T-helper 17 cell (primary cell): Measurements from ENCODE around the gene RRP8. TPM values are rescaled to one million over a fixed set of nuclear protein-coding genes. Genes with fewer than 3 reads are reported as not detected.

Experiments
- ATAC-seq: fragments of 150-1000 bp; cut with Tn5 transposase; 2 replicates; pipeline ENCODE4 v1.10.0; 2021; ENCODE audit warnings: mild to moderate bottlenecking, moderate library complexity
- DNase-seq, 3 donors: peaks; one replicate each; pipeline versions ENCODE4 v3.0.0 to v3.0.0-alpha.2; 2020 to 2021
- H3K9me3 ChIP-seq: one replicate; pipeline ENCODE4 v1.7.0; 2013; ENCODE audit warnings: low read length, mild to moderate bottlenecking; ENCODE audit not compliant: control insufficient read depth, poor library complexity, severe bottlenecking
- H3K27ac Mint-ChIP-seq: one replicate; pipeline ENCODE4 v1.8.0; 2022; ENCODE audit warnings: mild to moderate bottlenecking, moderate library complexity, mixed read lengths
- H3K27me3 Mint-ChIP-seq: one replicate; pipeline ENCODE4 v1.8.0; 2022; ENCODE audit warnings: mixed read lengths
- H3K36me3 Mint-ChIP-seq: one replicate; pipeline ENCODE4 v1.8.0; 2022; ENCODE audit warnings: low read depth, mixed read lengths
- H3K4me1 Mint-ChIP-seq: one replicate; pipeline ENCODE4 v1.8.0; 2022; ENCODE audit warnings: mild to moderate bottlenecking, mixed read lengths
- H3K4me3 Mint-ChIP-seq: one replicate; pipeline ENCODE4 v1.8.0; 2022; ENCODE audit warnings: mild to moderate bottlenecking, moderate library complexity, mixed read lengths
- total RNA-seq, 4 donors: library from RNA in 2 of 4; stranded (reverse) in 2 of 4; gene quantifications; one replicate each; pipeline ENCODE4 v1.2.3 and lab custom pipeline; 2022 to 2026

Gene RRP8
- total RNA-seq, 2 donors from 2014 or later, result 18.5 to 26.7 TPM

DNA sequence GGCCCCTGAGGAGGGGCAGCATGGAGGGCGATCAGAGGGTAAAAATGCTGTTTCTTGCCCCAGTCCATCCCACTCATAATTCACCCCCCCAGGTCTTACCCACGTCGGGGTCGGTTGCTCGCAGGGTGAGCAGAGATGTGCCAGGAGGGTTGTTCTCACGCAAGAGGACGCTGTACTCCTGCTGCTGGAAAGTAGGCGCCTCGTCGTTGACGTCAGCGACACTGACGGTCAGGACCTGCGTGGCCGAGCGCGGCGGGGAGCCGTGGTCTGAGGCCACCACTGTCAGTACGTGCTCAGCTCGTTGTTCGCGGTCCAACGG, 26.1 kb upstream of the RRP8 start:
- no peak overlapping the region for H3K4me3 Mint-ChIP-seq
- no peaks in the 10 kb centered on the region for H3K9me3 ChIP-seq
- DNase-seq, result no peak
- H3K4me1 Mint-ChIP-seq, result peaks cover 19% of the 10 kb centered on the region
- H3K36me3 Mint-ChIP-seq, result peaks cover 4% of the 10 kb centered on the region
- no peaks in the 10 kb centered on the region for H3K27me3 Mint-ChIP-seq
- no peak for ATAC-seq
- no peak overlapping the region for H3K27ac Mint-ChIP-seq

DNA sequence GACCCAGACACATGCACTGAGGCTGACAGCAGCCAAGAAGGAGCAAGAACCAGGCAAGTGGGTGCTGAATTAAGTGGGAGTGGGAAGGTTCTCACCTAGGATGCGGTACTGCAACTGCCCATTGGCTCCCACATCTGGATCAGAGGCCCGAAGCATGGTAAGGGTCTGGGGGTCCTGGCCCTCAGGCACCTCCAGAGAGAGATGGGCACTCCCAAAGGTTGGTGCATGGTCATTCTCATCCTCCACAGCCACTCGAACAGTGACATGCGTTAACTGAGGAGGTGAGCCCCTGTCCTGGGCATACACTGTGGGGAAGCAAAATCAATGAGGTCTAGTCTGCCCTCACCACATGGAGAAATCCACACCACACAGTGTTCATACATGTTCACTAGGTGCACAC, 25.1 kb upstream of the RRP8 start:
- Mint-ChIP-seq H3K36me3 (peaks cover 4% of the 10 kb centered on the region), H3K27ac (no peak overlapping the region), H3K27me3 (no peaks in the 10 kb centered on the region), H3K4me3 (no peak overlapping the region), H3K4me1 (peaks cover 19% of the 10 kb centered on the region)
- ATAC-seq, result no peak
- no peaks in the 10 kb centered on the region for H3K9me3 ChIP-seq
- no peak for DNase-seq

DNA sequence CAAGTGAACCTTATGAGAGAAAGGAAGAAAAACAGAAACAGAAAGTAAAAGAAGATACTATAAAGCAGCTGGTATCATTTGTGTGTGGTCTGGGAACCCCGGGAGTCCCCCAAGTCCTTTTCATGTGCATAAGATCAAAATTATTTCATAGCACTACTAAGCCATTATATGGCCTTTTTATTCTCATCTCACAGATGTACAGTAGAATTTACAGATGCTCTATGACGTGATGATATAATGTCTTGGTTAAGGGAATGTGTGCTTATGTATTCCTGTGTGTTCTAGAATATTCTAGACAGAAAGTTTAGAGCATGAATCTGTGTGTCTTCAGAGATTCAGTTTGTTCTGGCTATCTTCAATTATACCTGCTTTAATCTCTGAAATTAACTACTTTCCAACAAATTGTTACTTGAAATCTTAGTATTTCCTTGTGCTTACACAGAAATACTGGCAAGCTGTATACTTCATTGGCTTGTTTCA, 24.4 kb upstream of the RRP8 start:
- Mint-ChIP-seq H3K4me1 (peaks cover 19% of the 10 kb centered on the region), H3K27ac (peak overlapping the region; percentile 69), H3K27me3 (no peaks in the 10 kb centered on the region), H3K4me3 (peak overlapping the region; percentile 69), H3K36me3 (peaks cover 4% of the 10 kb centered on the region)
- no peak for DNase-seq
- ATAC-seq, result peak; percentile 81
- no peaks in the 10 kb centered on the region for H3K9me3 ChIP-seq

DNA sequence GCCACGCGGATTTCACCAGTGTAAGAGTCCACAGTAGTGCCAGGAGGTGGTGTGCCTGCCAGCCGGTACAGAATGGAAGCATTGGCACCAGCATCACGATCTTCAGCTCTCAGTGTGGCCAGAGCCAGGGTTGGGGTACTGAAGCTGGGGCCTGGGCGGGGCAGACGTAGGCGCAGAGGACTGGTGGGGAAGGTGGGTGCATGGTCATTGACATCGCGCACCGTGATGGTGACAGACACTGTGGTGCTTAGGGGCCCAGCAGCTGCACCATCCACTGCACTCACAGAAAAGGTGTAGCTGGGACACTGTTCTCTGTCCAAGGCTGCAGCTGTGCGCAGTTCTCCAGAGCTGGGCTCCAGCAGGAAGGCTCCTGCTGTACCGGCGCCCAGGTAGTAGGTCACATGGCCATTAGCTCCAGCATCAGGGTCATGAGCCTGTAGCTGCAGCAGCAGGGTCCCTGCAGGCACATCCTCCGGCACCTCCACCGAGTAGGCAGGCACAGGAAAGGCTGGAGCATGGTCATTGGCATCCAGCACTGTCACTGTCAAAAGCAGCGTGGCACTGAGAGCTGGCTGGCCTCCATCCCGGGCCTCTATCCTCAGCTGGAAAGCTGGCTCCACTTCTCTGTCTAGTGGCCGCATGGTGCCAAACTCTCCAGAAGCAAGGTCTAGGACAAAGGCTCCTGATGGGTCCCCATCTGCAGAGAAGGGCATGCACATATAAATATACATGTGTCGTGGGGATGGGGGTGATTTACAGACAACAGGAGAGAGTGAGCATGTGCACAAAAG, 23.8 kb upstream of the RRP8 start:
- no peak for ATAC-seq
- Mint-ChIP-seq H3K4me1 (peaks cover 17% of the 10 kb centered on the region), H3K36me3 (peaks cover 4% of the 10 kb centered on the region), H3K27me3 (no peaks in the 10 kb centered on the region), H3K4me3 (peak overlapping the region; percentile 69), H3K27ac (peak overlapping the region; percentile 69)
- H3K9me3 ChIP-seq, result no peaks in the 10 kb centered on the region
- DNase-seq, result no peak

DNA sequence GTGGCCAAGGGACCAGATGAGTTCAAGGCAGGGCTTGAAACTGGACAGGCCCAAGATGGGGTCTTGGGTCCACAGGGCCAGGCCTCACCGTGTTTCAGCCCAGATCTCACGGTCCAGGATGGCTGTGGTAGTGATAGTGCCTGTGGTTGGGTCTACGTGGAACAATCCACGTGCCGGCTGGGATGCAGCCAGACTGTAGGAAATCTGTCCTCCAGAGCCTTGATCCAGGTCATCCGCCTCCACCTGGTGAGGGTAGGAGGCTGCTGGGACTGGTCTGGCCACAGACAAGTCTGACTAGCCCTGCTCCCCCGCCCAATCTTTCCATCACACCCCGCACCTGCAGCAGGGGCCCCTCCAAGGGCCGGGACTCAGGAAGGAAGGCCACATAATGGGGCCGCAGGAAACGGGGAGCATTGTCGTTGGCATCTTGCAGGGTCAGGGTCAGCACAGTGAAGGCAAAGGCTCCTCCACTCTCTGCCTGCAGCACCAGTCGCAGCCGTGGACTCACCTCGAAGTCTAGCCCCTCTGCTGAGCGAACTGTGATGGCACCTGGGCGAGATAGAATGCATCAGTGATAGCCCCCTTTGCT, 22.5 kb upstream of the RRP8 start:
- ATAC-seq, result no peak

DNA sequence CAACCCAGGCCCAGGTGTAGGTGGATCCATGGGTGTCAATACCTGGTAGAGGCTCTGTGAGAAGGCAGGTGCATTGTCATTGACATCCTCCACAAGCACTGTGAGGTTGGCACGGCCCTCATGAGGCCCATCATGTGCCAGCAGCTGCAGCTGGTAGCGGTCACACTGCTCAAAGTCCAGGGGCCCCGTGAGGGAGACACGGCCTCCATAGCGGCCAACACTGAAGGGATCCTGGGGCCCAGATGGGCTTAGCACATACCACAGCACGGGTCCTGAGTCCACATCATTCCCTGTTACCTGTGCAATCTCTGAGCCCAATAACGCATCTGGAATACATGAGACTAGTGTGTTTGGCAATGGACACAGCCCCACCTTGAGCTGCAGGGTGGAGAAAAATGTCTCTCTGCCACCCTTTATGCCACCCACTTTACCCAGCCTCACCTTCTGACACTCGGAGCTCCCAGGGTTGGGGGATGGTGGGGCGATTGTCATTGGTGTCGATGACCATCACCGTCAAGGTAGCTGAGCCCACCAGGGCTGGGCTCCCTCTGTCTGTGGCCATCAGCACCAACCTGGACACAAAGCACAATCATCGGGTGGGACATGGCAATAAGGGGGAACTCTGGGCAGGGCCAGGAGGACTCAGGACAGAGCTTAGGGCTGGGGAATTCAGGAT, 21.9 kb upstream of the RRP8 start:
- ATAC-seq (no peak), DNase-seq (no peak)
- no peaks in the 10 kb centered on the region for H3K9me3 ChIP-seq
- peaks cover 4% of the 10 kb centered on the region for H3K36me3 Mint-ChIP-seq
- H3K4me3 Mint-ChIP-seq, result no peak overlapping the region
- H3K4me1 Mint-ChIP-seq, result peaks cover 13% of the 10 kb centered on the region
- no peaks in the 10 kb centered on the region for H3K27me3 Mint-ChIP-seq
- no peak overlapping the region for H3K27ac Mint-ChIP-seq

More for the DNA sequence above, 22.5 kb upstream of the RRP8 start:
- no peak for DNase-seq
- no peak overlapping the region for H3K27ac Mint-ChIP-seq
- no peak overlapping the region for H3K4me3 Mint-ChIP-seq
- peaks cover 4% of the 10 kb centered on the region for H3K36me3 Mint-ChIP-seq
- peaks cover 13% of the 10 kb centered on the region for H3K4me1 Mint-ChIP-seq
- no peaks in the 10 kb centered on the region for H3K9me3 ChIP-seq
- no peaks in the 10 kb centered on the region for H3K27me3 Mint-ChIP-seq

DNA sequence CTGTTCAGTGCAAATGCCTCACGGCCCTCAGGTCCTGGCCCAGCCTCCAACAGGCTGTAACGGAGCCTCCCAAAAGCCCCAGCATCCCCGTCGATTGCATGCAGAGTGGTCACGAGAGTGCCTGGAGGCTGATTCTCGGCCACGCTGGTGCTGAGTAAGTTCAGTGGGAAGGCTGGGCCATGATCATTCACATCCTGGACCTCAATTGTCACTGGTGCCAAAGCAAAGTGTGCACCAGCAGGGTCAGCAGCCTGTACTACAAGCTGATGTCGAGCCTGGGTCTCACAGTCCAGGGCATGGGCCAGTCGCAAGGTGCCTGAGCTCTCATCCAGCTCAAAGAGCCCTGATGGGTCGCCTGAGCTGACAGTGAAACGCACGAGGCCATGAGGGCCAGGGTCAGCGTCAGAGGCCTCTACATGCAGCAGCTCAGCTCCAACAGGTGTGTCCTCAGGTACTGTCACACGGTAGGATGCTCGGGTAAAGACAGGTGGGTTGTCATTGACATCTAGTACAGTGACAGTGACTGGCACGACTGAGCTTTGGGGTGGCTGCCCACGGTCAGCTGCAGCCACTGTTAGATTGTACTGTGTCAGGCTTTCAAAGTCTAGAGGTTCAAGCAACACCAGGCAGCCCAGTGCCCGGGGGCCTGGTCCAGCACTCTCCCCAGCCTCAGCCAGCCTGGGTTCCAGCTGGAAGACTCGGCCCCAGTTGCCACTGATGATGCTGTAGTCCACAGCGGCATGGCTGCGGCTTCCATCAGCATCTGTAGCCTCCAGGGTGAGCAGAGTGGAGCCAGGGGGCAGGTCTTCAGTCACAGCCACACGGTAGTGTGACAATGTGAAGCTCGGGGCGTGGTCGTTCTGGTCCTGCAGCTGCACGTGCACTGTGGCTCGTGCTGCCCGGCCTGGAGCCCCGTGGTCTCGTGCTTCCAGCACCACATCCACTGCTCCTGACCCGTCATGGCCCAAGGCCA, 20.3 kb upstream of the RRP8 start:
- Mint-ChIP-seq H3K27me3 (no peaks in the 10 kb centered on the region), H3K27ac (peak overlapping the region; percentile 62), H3K36me3 (peaks cover 4% of the 10 kb centered on the region), H3K4me1 (peaks cover 13% of the 10 kb centered on the region), H3K4me3 (no peak overlapping the region)
- ATAC-seq (no peak), DNase-seq (no peak)
- no peaks in the 10 kb centered on the region for H3K9me3 ChIP-seq

DNA sequence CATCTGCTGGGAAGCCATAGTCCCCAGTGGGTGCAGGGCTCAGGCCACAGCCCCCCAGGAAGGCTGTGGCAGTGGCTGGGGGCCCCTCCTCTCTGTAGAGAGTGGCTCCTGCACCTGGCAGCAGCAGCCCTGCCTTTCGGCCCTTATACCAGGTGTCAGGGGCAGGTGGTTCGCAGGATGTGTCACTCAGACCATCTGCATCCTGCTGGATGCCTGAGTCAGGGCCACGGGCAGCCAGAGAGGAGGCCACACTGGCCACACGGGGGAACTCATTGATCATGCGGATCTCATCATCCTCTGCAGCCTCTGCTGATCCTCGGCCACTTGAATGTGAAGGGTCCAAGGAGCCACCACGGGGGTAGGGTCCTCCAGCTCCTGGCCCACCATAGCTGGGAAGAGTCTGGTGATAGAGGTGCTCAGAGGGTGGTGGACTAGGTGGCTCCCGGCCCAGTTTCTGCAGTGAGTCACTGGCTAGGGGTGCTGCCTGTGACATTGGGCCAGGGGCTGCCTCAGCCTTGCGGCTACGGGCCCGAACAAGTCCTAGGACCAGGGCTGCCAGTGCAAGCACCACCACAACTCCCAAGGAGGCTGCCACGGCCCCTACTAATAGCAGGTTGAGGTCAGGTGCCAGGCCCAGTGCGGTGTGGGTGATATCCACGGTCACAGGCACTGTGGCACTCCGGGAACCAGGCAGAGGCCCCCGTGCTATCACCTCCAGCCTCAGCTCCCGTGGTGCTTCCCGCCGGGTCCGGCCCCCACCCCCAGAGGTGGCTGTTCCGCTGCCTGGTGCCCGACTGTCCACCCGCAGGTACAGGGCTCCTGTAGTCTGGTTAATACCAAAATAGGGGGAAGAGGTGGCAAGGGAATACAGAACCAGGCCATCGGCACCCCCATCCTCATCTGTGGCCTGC, 19.1 kb upstream of the RRP8 start:
- H3K4me1 Mint-ChIP-seq, result peaks cover 5% of the 10 kb centered on the region
- H3K36me3 Mint-ChIP-seq, result peaks cover under 1% of the 10 kb centered on the region
- no peak overlapping the region for H3K4me3 Mint-ChIP-seq
- no peaks in the 10 kb centered on the region for H3K9me3 ChIP-seq
- no peak for DNase-seq
- no peak overlapping the region for H3K27ac Mint-ChIP-seq
- no peaks in the 10 kb centered on the region for H3K27me3 Mint-ChIP-seq
- ATAC-seq, result no peak

DNA sequence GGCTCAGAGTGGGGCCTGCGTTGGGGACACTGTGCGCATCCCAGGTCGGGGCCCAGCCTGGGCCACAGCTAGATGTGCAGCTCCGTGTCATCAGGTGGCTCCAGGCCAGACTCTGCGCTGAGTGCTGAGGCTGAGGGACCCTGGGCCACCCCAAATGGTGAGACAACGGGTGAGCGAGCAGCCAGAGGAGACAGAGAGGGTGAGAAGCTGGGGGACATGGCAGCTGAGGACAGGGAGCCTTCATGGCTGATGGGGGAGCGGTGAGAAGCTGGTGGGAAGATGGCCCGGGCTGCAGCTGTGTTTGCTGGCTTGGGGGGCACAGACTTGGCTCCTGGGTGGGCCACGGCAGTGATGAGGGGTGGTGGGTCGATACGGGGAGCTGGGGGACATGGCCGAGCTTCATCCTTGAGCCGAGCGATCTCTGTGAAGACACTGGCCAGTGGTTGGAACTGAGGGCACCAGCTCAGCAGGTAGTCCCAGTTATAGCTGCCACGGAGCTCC, 18.3 kb upstream of the RRP8 start:
- no peaks in the 10 kb centered on the region for H3K36me3 Mint-ChIP-seq
- no peak overlapping the region for H3K27ac Mint-ChIP-seq
- DNase-seq (no peak), ATAC-seq (no peak)
- H3K4me3 Mint-ChIP-seq, result no peak overlapping the region
- no peaks in the 10 kb centered on the region for H3K9me3 ChIP-seq
- no peaks in the 10 kb centered on the region for H3K27me3 Mint-ChIP-seq
- H3K4me1 Mint-ChIP-seq, result peaks cover 6% of the 10 kb centered on the region

DNA sequence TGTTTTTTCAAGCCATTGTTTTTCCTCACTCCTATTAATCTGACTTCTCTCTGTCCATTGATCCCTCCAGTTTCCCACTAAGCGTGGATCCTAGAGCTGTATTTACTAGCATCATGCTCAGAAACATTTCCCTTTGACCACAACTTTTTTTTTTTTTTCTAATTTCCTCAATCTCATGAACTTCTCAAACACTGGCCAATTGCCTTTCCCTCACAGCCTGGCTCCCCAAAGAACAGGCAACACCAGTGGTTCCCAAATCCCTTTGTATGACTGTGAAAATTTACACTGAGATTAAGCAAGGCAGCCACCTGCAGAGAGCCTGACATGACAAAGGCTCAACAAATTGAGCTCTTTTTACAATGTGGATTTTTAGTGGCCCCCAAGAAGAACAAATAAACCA, 17.2 kb upstream of the RRP8 start:
- peaks cover 10% of the 10 kb centered on the region for H3K4me1 Mint-ChIP-seq
- H3K27me3 Mint-ChIP-seq, result no peaks in the 10 kb centered on the region
- H3K9me3 ChIP-seq, result no peaks in the 10 kb centered on the region
- ATAC-seq, result no peak
- H3K27ac Mint-ChIP-seq, result no peak overlapping the region
- DNase-seq, result no peak
- H3K36me3 Mint-ChIP-seq, result peaks cover 4% of the 10 kb centered on the region
- H3K4me3 Mint-ChIP-seq, result no peak overlapping the region

DNA sequence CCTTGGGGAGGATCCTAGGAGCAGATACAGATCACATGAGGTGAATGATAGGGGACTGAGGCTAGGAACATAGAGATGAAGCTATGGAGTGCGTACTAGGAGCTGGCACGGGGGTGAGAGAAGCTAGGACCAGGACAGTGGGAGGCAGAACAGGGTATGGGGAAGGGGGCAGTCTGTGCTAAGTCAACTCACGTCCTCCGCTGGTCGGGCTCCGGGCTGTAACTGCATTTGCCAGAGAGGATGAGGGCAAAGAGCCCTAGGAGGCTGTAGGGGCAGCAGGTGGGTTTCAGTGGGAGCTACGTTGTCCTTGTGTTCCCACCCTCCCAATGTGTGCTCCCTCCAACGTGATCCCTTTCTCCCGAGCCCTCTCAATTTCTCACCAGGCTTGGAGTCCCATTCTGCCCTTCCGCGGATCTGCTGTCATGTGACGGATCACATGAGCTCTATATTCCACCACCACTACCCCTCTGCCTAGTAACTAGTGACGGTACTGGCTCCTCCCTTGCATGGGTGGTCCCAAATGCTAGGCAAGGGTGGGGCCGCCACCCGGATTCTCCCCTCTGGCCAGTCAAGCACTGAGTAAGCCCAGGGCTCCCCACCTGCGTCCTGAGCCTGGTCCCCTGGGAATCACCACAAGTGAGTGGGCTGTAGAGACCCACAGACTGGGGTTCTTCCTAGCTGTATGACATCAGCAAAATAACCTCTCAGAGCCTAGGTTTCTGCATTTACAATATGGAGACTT, 15.8 kb upstream of the RRP8 start, which contains the start of gene TPP1:
TSS of gene TPP1 (minus strand) at position 419 of the 742 bp plus-strand sequence. CDS start at position 397, 22 bp downstream.
- no peaks in the 10 kb centered on the region for H3K27me3 Mint-ChIP-seq
- no peak within 1 kb of the TSS for H3K27ac Mint-ChIP-seq
- H3K9me3 ChIP-seq, result no peaks in the 10 kb centered on the region
- DNase-seq (peak; percentile 74 to 86 (median 81)), ATAC-seq (peak; percentile 97)
- peaks cover 9% of the 10 kb centered on the region for H3K36me3 Mint-ChIP-seq
- no peak within 1 kb of the TSS for H3K4me3 Mint-ChIP-seq
- H3K4me1 Mint-ChIP-seq, result peaks cover 19% of the 10 kb centered on the region
